PC-9 (cell line): ENCODE measurements around the gene COL23A1. TPM values are rescaled to one million over a fixed set of nuclear protein-coding genes. Genes with fewer than 3 reads are reported as not detected.

Experiments
- BruUV-seq: library from RNA; stranded (reverse); fragments of 400-500 nt; replicated peaks from 2 replicates; lab custom pipeline; 2021; lab: Mats Ljungman, UMichigan
- CTCF ChIA-PET: fragments of 300-600 bp; sonication (Branson Sonifier 250); formaldehyde crosslinking; loops from one replicate; lab custom pipeline; 2022; ENCODE audit warnings: antibody characterized with exemption; lab: Charles Lee
- POLR2A ChIA-PET: fragments of 300-600 bp; sonication (Branson Sonifier 250); formaldehyde crosslinking; loops from one replicate; lab custom pipeline; 2022; ENCODE audit warnings: antibody characterized with exemption; ENCODE audit not compliant: unreplicated experiment; lab: Charles Lee
- DNase-seq, 2 experiments: peaks; one replicate each; pipeline versions ENCODE4 v3.0.0 to v3.0.0-alpha.2; 2015 to 2022; ENCODE audit warnings: mixed read lengths in 1 of 2
- H2AFZ ChIP-seq: fragments of 200-600 bp; sonication (generic); 2 replicates; pipeline ENCODE4 v1.8.1; 2017; ENCODE audit warnings: antibody characterized with exemption
- H3F3A ChIP-seq: fragments of 200-600 bp; sonication (generic); 2 replicates; pipeline ENCODE4 v1.8.1; 2017; ENCODE audit warnings: antibody characterized with exemption, mild to moderate bottlenecking, low read depth; ENCODE audit not compliant: insufficient read depth
- H3K27ac ChIP-seq: fragments of 200-600 bp; sonication (generic); 2 replicates; pipeline ENCODE4 v1.6.1; 2016; ENCODE audit warnings: mixed run types
- H3K27me3 ChIP-seq: fragments of 200-600 bp; sonication (generic); 2 replicates; pipeline ENCODE4 v1.6.1; 2016; ENCODE audit warnings: low read depth, mixed run types; ENCODE audit not compliant: insufficient read depth
- H3K36me3 ChIP-seq: fragments of 200-600 bp; sonication (generic); 2 replicates; pipeline ENCODE4 v1.6.1; 2016; ENCODE audit warnings: low read depth, mixed run types
- H3K4me1 ChIP-seq: fragments of 200-600 bp; sonication (generic); replicated peaks from 2 replicates; pipeline ENCODE4 v1.6.1; 2016; ENCODE audit warnings: mixed run types; ENCODE audit not compliant: insufficient read depth
- H3K4me2 ChIP-seq: fragments of 200-600 bp; sonication (generic); 2 replicates; pipeline ENCODE4 v1.6.1; 2017; ENCODE audit warnings: mixed run types
- H3K4me3 ChIP-seq: fragments of 200-600 bp; sonication (generic); 2 replicates; pipeline ENCODE4 v1.6.1; 2016; ENCODE audit warnings: mixed run types
- H3K79me2 ChIP-seq: fragments of 200-600 bp; sonication (generic); 2 replicates; pipeline ENCODE4 v1.6.1; 2017; ENCODE audit warnings: low read depth, mixed run types
- H3K9me2 ChIP-seq: fragments of 200-600 bp; sonication (generic); 2 replicates; pipeline ENCODE4 v1.8.1; 2017; ENCODE audit warnings: mild to moderate bottlenecking; ENCODE audit not compliant: insufficient read depth
- H3K9me3 ChIP-seq: fragments of 200-600 bp; sonication (generic); 2 replicates; pipeline ENCODE4 v1.8.1; 2016; ENCODE audit warnings: low read depth; ENCODE audit not compliant: insufficient read depth
- H4K20me1 ChIP-seq: fragments of 200-600 bp; sonication (generic); 2 replicates; pipeline ENCODE4 v1.8.1; 2017; ENCODE audit not compliant: insufficient read depth
- CTCF ChIP-seq: fragments of 200-600 bp; sonication (generic); conservative IDR thresholded peaks from 2 replicates; pipeline ENCODE4 v1.6.1; 2017; ENCODE audit warnings: mixed run types, antibody characterized with exemption, mild to moderate bottlenecking, moderate library complexity
- EZH2 ChIP-seq: fragments of 200-600 bp; sonication (generic); IDR thresholded peaks from 2 replicates; pipeline ENCODE4 v1.8.0; 2017; ENCODE audit warnings: antibody characterized with exemption, low read depth
- intact Hi-C: fragments of 100-400 bp; cut with micrococcal nuclease; formaldehyde crosslinking; loops from one replicate; pipeline ENCODE4 v1.10.0; 2022; ENCODE audit not compliant: unreplicated experiment
- total RNA-seq: library from RNA; stranded (reverse); gene quantifications from 2 replicates; pipeline ENCODE4 v1.2.3, GENCODE V29; 2021

Gene COL23A1
- total RNA-seq, 1 experiment from 2014 or later, result not detected

DNA sequence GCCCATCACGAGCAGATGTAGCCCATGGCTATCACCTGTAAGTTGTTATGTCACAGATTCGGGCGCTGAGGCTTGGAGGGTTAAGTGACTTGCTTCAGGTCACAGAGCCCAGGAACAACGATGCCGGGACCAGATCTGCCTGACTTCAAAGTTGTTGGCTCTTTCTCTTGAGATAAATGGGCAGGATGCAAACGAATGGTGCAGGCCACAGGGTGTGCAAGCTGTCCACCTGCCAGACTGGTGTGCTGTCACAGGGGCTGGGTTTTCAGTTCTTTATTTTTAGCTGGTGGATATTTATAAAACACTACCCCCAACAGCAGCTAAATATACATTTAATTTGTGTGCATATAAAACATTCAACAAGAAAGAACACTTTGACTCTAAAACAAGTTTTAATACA is 339.9 kb downstream of the COL23A1 start:
- Histone ChIP-seq H3K27me3 (peaks cover 73% of the 10 kb centered on the region), H3K4me1 (no peaks in the 10 kb centered on the region), H4K20me1 (no peaks in the 10 kb centered on the region), H3K27ac (no peak overlapping the region), H3K36me3 (no peaks in the 10 kb centered on the region), H2AFZ (no peak overlapping the region), H3K4me3 (no peak overlapping the region), H3K9me3 (no peaks in the 10 kb centered on the region), H3K9me2 (no peaks in the 10 kb centered on the region), H3K4me2 (no peak overlapping the region), H3K79me2 (no peaks in the 10 kb centered on the region), H3F3A (no peaks in the 10 kb centered on the region)
- no TSS peak for BruUV-seq
- ChIA-PET POLR2A (no interaction called here), CTCF (no interaction called here)
- intact Hi-C loops, result no loop called here
- TF ChIP-seq EZH2 (no peak), CTCF (no peak)
- DNase-seq, result peak in 1 of 2 experiments; percentile 25

DNA sequence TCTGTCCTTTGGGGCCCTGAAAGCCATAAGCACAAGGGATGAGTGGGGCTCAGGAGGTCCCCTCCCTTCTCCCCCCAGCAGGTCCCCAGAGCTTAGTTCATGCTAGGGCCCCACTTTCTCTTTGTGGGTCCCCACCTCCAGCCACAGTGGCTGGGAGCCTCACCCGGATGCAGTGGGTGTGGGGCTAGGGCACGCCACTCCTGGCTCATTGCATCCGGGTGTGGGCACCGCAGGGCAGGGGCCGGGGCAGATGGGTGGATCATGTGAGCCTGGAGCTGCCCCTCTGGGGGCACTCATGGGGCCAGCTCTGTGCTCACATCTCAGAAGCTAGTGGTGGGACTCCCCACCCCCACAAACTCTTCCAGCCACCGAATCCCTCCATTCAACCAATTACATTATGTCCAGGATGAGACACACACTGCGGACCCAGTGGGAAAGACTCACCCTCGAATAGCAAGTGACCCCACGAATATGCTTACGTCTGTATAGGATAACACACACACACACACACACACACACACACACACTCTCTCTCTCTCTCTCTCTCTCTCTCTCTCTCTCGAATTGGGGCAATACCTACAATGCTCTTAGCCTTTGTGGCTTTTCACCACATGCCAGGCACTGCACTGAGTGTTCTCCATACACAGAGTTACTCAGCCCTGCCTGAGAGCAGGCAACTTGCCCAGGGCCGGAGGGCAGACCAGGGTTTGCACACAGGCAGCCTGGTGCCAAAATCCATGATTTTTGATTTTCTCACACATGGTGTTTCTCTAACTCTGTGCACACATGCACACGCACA is 340.8 kb downstream of the COL23A1 start:
- H3K4me1 ChIP-seq, result no peaks in the 10 kb centered on the region
- no peak overlapping the region for H3K4me3 ChIP-seq
- no peak overlapping the region for H3K27ac ChIP-seq
- intact Hi-C loops, result no loop called here
- H3K27me3 ChIP-seq, result peaks cover 66% of the 10 kb centered on the region
- H3K9me2 ChIP-seq, result no peaks in the 10 kb centered on the region
- BruUV-seq, result no TSS peak
- H3F3A ChIP-seq, result no peaks in the 10 kb centered on the region
- no peak overlapping the region for H3K4me2 ChIP-seq
- no peaks in the 10 kb centered on the region for H3K36me3 ChIP-seq
- no peaks in the 10 kb centered on the region for H4K20me1 ChIP-seq
- TF ChIP-seq EZH2 (no peak), CTCF (no peak)
- POLR2A ChIA-PET, result no interaction called here
- CTCF ChIA-PET, result no interaction called here
- no peaks in the 10 kb centered on the region for H3K9me3 ChIP-seq
- H3K79me2 ChIP-seq, result no peaks in the 10 kb centered on the region
- H2AFZ ChIP-seq, result no peak overlapping the region
- DNase-seq, result no peak

- H3K27ac ChIP-seq, result no peak overlapping the region
- H3K9me3 ChIP-seq, result no peaks in the 10 kb centered on the region
- H3K9me2 ChIP-seq, result no peaks in the 10 kb centered on the region
- no peaks in the 10 kb centered on the region for H3K4me1 ChIP-seq
- no peak overlapping the region for H3K4me2 ChIP-seq
- no peak overlapping the region for H2AFZ ChIP-seq
- TF ChIP-seq EZH2 (no peak), CTCF (no peak)
- no peaks in the 10 kb centered on the region for H3K36me3 ChIP-seq
- H3K27me3 ChIP-seq, result peaks cover 63% of the 10 kb centered on the region
- DNase-seq, result peak in 1 of 2 experiments; percentile 23
- H3K4me3 ChIP-seq, result no peak overlapping the region
- BruUV-seq, result no TSS peak
- no peaks in the 10 kb centered on the region for H4K20me1 ChIP-seq
- intact Hi-C loops, result no loop called here
- CTCF ChIA-PET, result no interaction called here
- POLR2A ChIA-PET, result no interaction called here
- H3F3A ChIP-seq, result no peaks in the 10 kb centered on the region
- no peaks in the 10 kb centered on the region for H3K79me2 ChIP-seq
Observed at GRCh38 chr5:178248750-178249149, 341.4 kb downstream of the COL23A1 start.
